Neutrophil (primary cell): Measurements from ENCODE around the gene XRCC5.
"Not testable (repeated sequence)": the region's sequence is repeated elsewhere in the genome, so short reads cannot be mapped to it uniquely, and the experiment has no call there.

Source experiments
- H3K27ac ChIP-seq: fragments of 200-600 bp; sonication (generic); 2 replicates; pipeline ENCODE4 v1.5.1; 2016; ENCODE audit warnings: mild to moderate bottlenecking, moderate library complexity
- H3K27me3 ChIP-seq: fragments of 200-600 bp; sonication (generic); 2 replicates; pipeline ENCODE4 v1.6.0; 2016; ENCODE audit warnings: mild to moderate bottlenecking
- H3K36me3 ChIP-seq: fragments of 200-600 bp; sonication (generic); 2 replicates; pipeline ENCODE4 v1.5.1; 2017
- H3K4me1 ChIP-seq, 2 experiments: fragments of 200-600 bp in 1 of 2; sonication (generic) in 1 of 2; 1 replicate in 1 of 2; 2 replicates in 1 of 2; pipeline versions ENCODE4 v1.5.1 to v1.6.1; 2013 to 2016; ENCODE audit warnings: low read depth in 1 of 2, low read length in 1 of 2, mild to moderate bottlenecking in 1 of 2, moderate library complexity in 1 of 2; ENCODE audit not compliant: control insufficient read depth in 1 of 2, insufficient read depth in 1 of 2
- H3K4me3 ChIP-seq, 2 experiments: fragments of 200-600 bp in 1 of 2; sonication (generic) in 1 of 2; 1 replicate in 1 of 2; 2 replicates in 1 of 2; pipeline ENCODE4 v1.5.1; 2013 to 2016; ENCODE audit warnings: low read depth in 1 of 2, low read length in 1 of 2, mild to moderate bottlenecking in 1 of 2, moderate library complexity in 1 of 2
- H3K9me3 ChIP-seq: fragments of 200-600 bp; sonication (generic); 2 replicates; pipeline ENCODE4 v1.5.1; 2016
- TF ChIP-seq, protein P1 (sequence below): fragments of 200-600 bp; sonication (generic); IDR thresholded peaks from 2 replicates; pipeline ENCODE4 v1.5.1; 2016; ENCODE audit warnings: antibody characterized with exemption

The XRCC5 gene

GRCh38 chr2:216139884-216140283, 30.7 kb downstream of the XRCC5 start:
- H3K4me3 ChIP-seq, result no peak overlapping the region
- H3K36me3 ChIP-seq, result peaks cover 95% of the 10 kb centered on the region
- H3K4me1 ChIP-seq, result peaks cover 0 to under 1% of the 10 kb centered on the region in 2 experiments
- TF ChIP-seq, protein P1, sequence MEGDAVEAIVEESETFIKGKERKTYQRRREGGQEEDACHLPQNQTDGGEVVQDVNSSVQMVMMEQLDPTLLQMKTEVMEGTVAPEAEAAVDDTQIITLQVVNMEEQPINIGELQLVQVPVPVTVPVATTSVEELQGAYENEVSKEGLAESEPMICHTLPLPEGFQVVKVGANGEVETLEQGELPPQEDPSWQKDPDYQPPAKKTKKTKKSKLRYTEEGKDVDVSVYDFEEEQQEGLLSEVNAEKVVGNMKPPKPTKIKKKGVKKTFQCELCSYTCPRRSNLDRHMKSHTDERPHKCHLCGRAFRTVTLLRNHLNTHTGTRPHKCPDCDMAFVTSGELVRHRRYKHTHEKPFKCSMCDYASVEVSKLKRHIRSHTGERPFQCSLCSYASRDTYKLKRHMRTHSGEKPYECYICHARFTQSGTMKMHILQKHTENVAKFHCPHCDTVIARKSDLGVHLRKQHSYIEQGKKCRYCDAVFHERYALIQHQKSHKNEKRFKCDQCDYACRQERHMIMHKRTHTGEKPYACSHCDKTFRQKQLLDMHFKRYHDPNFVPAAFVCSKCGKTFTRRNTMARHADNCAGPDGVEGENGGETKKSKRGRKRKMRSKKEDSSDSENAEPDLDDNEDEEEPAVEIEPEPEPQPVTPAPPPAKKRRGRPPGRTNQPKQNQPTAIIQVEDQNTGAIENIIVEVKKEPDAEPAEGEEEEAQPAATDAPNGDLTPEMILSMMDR, result peak; percentile 60
- no peaks in the 10 kb centered on the region for H3K27me3 ChIP-seq
- H3K27ac ChIP-seq, result peak overlapping the region; percentile 19
- H3K9me3 ChIP-seq, result no peaks in the 10 kb centered on the region

GRCh38 chr2:216141516-216141915, 32.4 kb downstream of the XRCC5 start:
- H3K4me1 ChIP-seq, H3K27me3 ChIP-seq, H3K9me3 ChIP-seq, H3K27ac ChIP-seq, H3K4me3 ChIP-seq: not testable (repeated sequence)
- H3K36me3 ChIP-seq, result peaks cover 97% of the 10 kb centered on the region

DNA sequence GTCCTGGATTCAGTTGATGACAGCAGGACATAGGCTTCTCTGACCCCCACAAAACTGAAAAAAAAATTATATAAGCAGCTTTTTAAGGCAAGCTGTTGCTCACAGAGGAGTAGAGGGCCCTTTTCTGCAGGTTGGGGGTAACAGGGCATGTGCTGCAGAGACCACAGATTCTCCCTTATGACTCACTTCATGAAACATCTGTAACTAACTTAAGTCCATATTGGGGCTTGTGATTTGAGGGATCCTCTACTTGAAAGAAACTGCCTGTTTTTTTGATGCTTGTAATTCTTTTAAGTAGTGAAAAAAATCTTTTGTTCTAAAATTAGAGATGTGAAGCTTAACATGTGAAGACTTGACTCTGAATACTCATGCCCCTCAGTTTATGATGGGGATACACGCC, 33.4 kb downstream of the XRCC5 start:
- Histone ChIP-seq H3K4me1 (no peaks in the 10 kb centered on the region), H3K27ac (no peak overlapping the region), H3K9me3 (no peaks in the 10 kb centered on the region), H3K4me3 (no peak overlapping the region), H3K27me3 (no peaks in the 10 kb centered on the region), H3K36me3 (peaks cover 95% of the 10 kb centered on the region)
- TF ChIP-seq, protein P1, result no peak

DNA sequence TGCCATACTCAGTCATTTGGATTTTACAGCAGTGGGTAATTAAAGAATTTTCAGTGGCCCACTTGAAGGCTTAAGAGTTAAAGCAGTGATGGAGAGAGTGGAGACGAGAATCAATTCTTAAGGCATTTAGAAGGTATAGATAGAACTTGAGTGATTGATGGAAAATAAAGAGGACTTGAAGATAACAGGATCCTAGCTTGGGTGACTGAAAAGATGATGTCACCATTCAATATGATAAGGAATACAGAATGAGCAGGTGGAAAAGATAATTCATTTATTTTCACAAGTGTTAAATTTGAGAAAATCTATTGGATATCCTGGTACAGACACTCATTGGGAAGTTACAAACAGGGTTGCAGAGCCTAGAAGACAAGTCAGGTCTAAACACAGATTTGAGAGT, 35.2 kb downstream of the XRCC5 start:
- H3K27ac ChIP-seq, result no peak overlapping the region
- no peaks in the 10 kb centered on the region for H3K4me1 ChIP-seq
- H3K9me3 ChIP-seq, result no peaks in the 10 kb centered on the region
- TF ChIP-seq, protein P1, result no peak
- H3K27me3 ChIP-seq, result no peaks in the 10 kb centered on the region
- H3K36me3 ChIP-seq, result peaks cover 95% of the 10 kb centered on the region
- H3K4me3 ChIP-seq, result no peak overlapping the region

GRCh38 chr2:216144857-216145256, 35.7 kb downstream of the XRCC5 start:
- H3K4me3 ChIP-seq, result no peak overlapping the region
- no peaks in the 10 kb centered on the region for H3K9me3 ChIP-seq
- peaks cover 95% of the 10 kb centered on the region for H3K36me3 ChIP-seq
- H3K4me1 ChIP-seq, result no peaks in the 10 kb centered on the region
- H3K27me3 ChIP-seq, result no peaks in the 10 kb centered on the region
- no peak overlapping the region for H3K27ac ChIP-seq
- TF ChIP-seq, protein P1, result no peak

DNA sequence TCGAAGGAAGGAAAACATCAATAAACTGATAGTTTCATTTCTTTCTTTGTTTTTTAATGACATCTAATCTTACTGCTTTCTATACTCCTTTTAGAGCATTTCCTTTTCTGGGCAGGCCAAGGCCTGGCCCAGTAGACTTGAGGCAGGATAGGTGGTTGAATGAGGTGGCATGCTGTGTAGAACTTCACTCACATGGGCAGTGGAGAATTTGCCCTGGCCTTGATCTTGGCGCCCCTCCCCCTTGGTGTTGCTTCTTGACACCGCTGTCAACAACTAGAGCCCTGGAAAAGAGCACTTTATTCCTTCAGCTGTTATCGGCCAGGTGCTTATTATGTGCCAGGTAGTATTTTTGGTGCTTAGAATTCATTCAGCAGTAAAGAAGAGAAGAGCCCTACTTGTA, 37.4 kb downstream of the XRCC5 start:
- TF ChIP-seq, protein P1, result no peak
- Histone ChIP-seq H3K27ac (peak overlapping the region; percentile 4), H3K27me3 (no peaks in the 10 kb centered on the region), H3K4me1 (no peaks in the 10 kb centered on the region), H3K9me3 (no peaks in the 10 kb centered on the region), H3K4me3 (no peak overlapping the region), H3K36me3 (peaks cover 95% of the 10 kb centered on the region)
